PFSK-1 (cell line): Measurements from ENCODE around the gene POLR3GL.

Experiments
- FOXP2 ChIP-seq: optimal IDR thresholded peaks from 2 replicates; pipeline ENCODE3; 2011; ENCODE audit warnings: borderline replicate concordance, control low read depth, inconsistent platforms; ENCODE audit not compliant: insufficient read depth; ENCODE audit errors: extremely low read length, extremely low read depth
- POLR2AphosphoS5 ChIP-seq: IDR thresholded peaks from 2 replicates; pipeline ENCODE4 v1.6.1; 2012; ENCODE audit warnings: low read depth, mild to moderate bottlenecking, control low read depth, low read length, moderate library complexity
- REST ChIP-seq, 2 experiments: IDR thresholded peaks; 2 replicates each; pipeline versions ENCODE4 v1.6.1 to v1.8.0; 2011 to 2012; ENCODE audit warnings: low read depth in 2 of 2, low read length in 2 of 2, control low read depth in 1 of 2, inconsistent platforms in 1 of 2, mild to moderate bottlenecking in 1 of 2, moderate library complexity in 1 of 2; ENCODE audit not compliant: insufficient read depth in 1 of 2
- SIN3A ChIP-seq: IDR thresholded peaks from 2 replicates; pipeline ENCODE4 v1.6.1; 2012; ENCODE audit warnings: mild to moderate bottlenecking, low read length, moderate library complexity, borderline replicate concordance; ENCODE audit not compliant: insufficient read depth
- TAF1 ChIP-seq: IDR thresholded peaks from 2 replicates; pipeline ENCODE4 v1.6.1; 2012; ENCODE audit warnings: low read length, control low read depth, borderline replicate concordance; ENCODE audit not compliant: insufficient read depth

Gene POLR3GL

GRCh38 chr1:145961109-145961424 is 3.4 kb upstream of the POLR3GL start:
- TF ChIP-seq SIN3A = no peak
- no peak for TF ChIP-seq POLR2AphosphoS5
- no peak for TF ChIP-seq REST (IDR thresholded peaks at IDR 0.05; ENCODE audit: insufficient read depth in 1 of 2, low read depth in 2 of 2, low read length in 2 of 2)
- no peak for TF ChIP-seq TAF1
- TF ChIP-seq FOXP2 = no peak

- TF ChIP-seq SIN3A (no peak), REST (IDR thresholded peaks at IDR 0.05; ENCODE audit: insufficient read depth in 1 of 2, low read depth in 2 of 2, low read length in 2 of 2) (no peak), TAF1 (no peak), FOXP2 (no peak), POLR2AphosphoS5 (no peak)
Measured at GRCh38 chr1:145961425-145962156, 2.9 kb upstream of the POLR3GL start.

- TF ChIP-seq REST (IDR thresholded peaks at IDR 0.05; ENCODE audit: insufficient read depth in 1 of 2, low read depth in 2 of 2, low read length in 2 of 2) (no peak), POLR2AphosphoS5 (no peak), SIN3A (no peak), TAF1 (no peak), FOXP2 (no peak)
Measured at GRCh38 chr1:145962157-145963102, 2.1 kb upstream of the POLR3GL start.

GRCh38 chr1:145963265-145964019 is 1.0 kb upstream of the POLR3GL start:
- no peak for TF ChIP-seq FOXP2
- TF ChIP-seq REST (IDR thresholded peaks at IDR 0.05; ENCODE audit: insufficient read depth in 1 of 2, low read depth in 2 of 2, low read length in 2 of 2) = no peak
- no peak for TF ChIP-seq TAF1
- no peak for TF ChIP-seq POLR2AphosphoS5
- no peak for TF ChIP-seq SIN3A
